H1 (cell line): ENCODE measurements around the gene OVCH1. TPM values are rescaled to one million over a fixed set of nuclear protein-coding genes. Genes with fewer than 3 reads are reported as not detected.

ENCODE experiments used
- CTCF ChIA-PET: fragments of 300-600 bp; sonication (Branson Sonifier 250); formaldehyde crosslinking; loops from one replicate; lab custom pipeline; 2021; ENCODE audit not compliant: partially characterized antibody; lab: Charles Lee
- POLR2A ChIA-PET: fragments of 300-600 bp; sonication (Branson Sonifier 250); formaldehyde crosslinking; loops from one replicate; lab custom pipeline; 2021; ENCODE audit warnings: inconsistent platforms; ENCODE audit not compliant: partially characterized antibody; lab: Charles Lee
- DNase-seq, 2 experiments: peaks; one replicate each; pipeline versions ENCODE4 v3.0.0 to v3.0.0-alpha.2; 2010 to 2022; ENCODE audit warnings: low spot score in 2 of 2, low read depth in 1 of 2, mixed read lengths in 1 of 2
- FAIRE-seq: peaks from 2 replicates; lab custom pipeline; 2011; peaks lifted over from hg19 to GRCh38; lab: Jason Lieb, UNC
- H2AFZ ChIP-seq: 2 replicates; pipeline ENCODE4 v1.8.1; 2012; ENCODE audit warnings: low read length, inconsistent platforms
- H2AK5ac ChIP-seq: 2 replicates; pipeline ENCODE4 v1.6.1; 2013; ENCODE audit warnings: low read depth, low read length
- H2BK120ac ChIP-seq: replicated peaks from 2 replicates; pipeline ENCODE3; 2013; ENCODE audit warnings: low read depth, low read length, inconsistent platforms
- H2BK12ac ChIP-seq: 2 replicates; pipeline ENCODE4 v1.6.1; 2013; ENCODE audit warnings: low read depth, low read length
- H2BK15ac ChIP-seq: 2 replicates; pipeline ENCODE4 v1.6.1; 2013; ENCODE audit warnings: low read length
- H2BK20ac ChIP-seq: 2 replicates; pipeline ENCODE4 v1.6.1; 2013; ENCODE audit warnings: low read length
- H2BK5ac ChIP-seq: 2 replicates; pipeline ENCODE4 v1.6.1; 2013; ENCODE audit warnings: low read depth, low read length
- H3K14ac ChIP-seq: 2 replicates; pipeline ENCODE4 v1.6.1; 2013; ENCODE audit warnings: inconsistent platforms; ENCODE audit not compliant: insufficient read length
- H3K18ac ChIP-seq: 2 replicates; pipeline ENCODE4 v1.6.1; 2013; ENCODE audit warnings: low read length; ENCODE audit errors: extremely low read depth
- H3K23ac ChIP-seq: 2 replicates; pipeline ENCODE4 v1.6.1; 2013; ENCODE audit warnings: inconsistent platforms; ENCODE audit not compliant: insufficient read length
- H3K23me2 ChIP-seq: 2 replicates; pipeline ENCODE4 v1.6.1; 2013; ENCODE audit warnings: low read depth, low read length
- H3K27ac ChIP-seq: 2 replicates; pipeline ENCODE4 v1.6.1; 2011; ENCODE audit warnings: low read depth, low read length, inconsistent platforms
- H3K27me3 ChIP-seq, 4 experiments: replicated peaks in 1 of 4; 1 replicate in 1 of 4; 2 replicates in 3 of 4; pipeline versions ENCODE4 v1.6.1 to v1.8.1; 2011 to 2013; ENCODE audit warnings: low read length in 3 of 4, mild to moderate bottlenecking in 3 of 4, inconsistent platforms in 2 of 4, mixed read lengths in 2 of 4, moderate library complexity in 1 of 4; ENCODE audit not compliant: control insufficient read depth in 3 of 4, insufficient read depth in 3 of 4; ENCODE audit errors: extremely low read depth in 1 of 4
- H3K36me3 ChIP-seq, 4 experiments: 2 replicates each; pipeline versions ENCODE4 v1.6.1 to v1.8.1; 2011 to 2013; ENCODE audit warnings: mild to moderate bottlenecking in 4 of 4, low read length in 3 of 4, moderate library complexity in 2 of 4, control low read depth in 1 of 4, inconsistent platforms in 1 of 4; ENCODE audit not compliant: insufficient read depth in 4 of 4, control insufficient read depth in 2 of 4
- H3K4ac ChIP-seq: replicated peaks from 2 replicates; pipeline ENCODE3; 2013; ENCODE audit warnings: low read length, low read depth, mixed read lengths, inconsistent platforms; ENCODE audit not compliant: insufficient read length
- H3K4me1 ChIP-seq, 4 experiments: replicated peaks in 1 of 4; 1 replicate in 1 of 4; 2 replicates in 3 of 4; pipeline versions ENCODE4 v1.6.1 to v1.8.1; 2011 to 2013; ENCODE audit warnings: low read length in 3 of 4, inconsistent platforms in 2 of 4, mixed read lengths in 1 of 4; ENCODE audit not compliant: insufficient read depth in 4 of 4, control insufficient read depth in 3 of 4
- H3K4me2 ChIP-seq, 2 experiments: 2 replicates each; pipeline versions ENCODE4 v1.6.1 to v1.8.1; 2011 to 2013; ENCODE audit warnings: low read depth in 2 of 2, low read length in 2 of 2, control low read depth in 1 of 2, inconsistent platforms in 1 of 2, mild to moderate bottlenecking in 1 of 2; ENCODE audit not compliant: insufficient read depth in 1 of 2
- H3K4me3 ChIP-seq, 4 experiments: fragments of 200-600, 300-600 bp in 1 of 4; sonication (generic), shearing (Covaris generic), sonication (Bioruptor Twin) in 1 of 4; 2 replicates each; pipeline versions ENCODE4 v1.5.1 to v1.8.1; 2011 to 2016; ENCODE audit warnings: low read length in 4 of 4, low read depth in 3 of 4, control low read depth in 2 of 4, inconsistent platforms in 2 of 4, mild to moderate bottlenecking in 2 of 4, mixed read lengths in 1 of 4, moderate library complexity in 1 of 4; ENCODE audit not compliant: insufficient read depth in 2 of 4; ENCODE audit errors: extremely low read depth in 1 of 4
- H3K56ac ChIP-seq: replicated peaks from 2 replicates; pipeline ENCODE3; 2013; ENCODE audit warnings: low read depth, mild to moderate bottlenecking, mixed read lengths, low read length, inconsistent platforms; ENCODE audit not compliant: insufficient read length
- H3K79me1 ChIP-seq: 2 replicates; pipeline ENCODE4 v1.6.1; 2013; ENCODE audit warnings: low read depth, low read length, control low read depth
- H3K79me2 ChIP-seq, 2 experiments: 2 replicates each; pipeline versions ENCODE4 v1.6.1 to v1.8.1; 2012 to 2013; ENCODE audit warnings: low read length in 2 of 2, mild to moderate bottlenecking in 2 of 2, inconsistent platforms in 1 of 2; ENCODE audit not compliant: insufficient read depth in 2 of 2, control insufficient read depth in 1 of 2
- H3K9ac ChIP-seq, 4 experiments: replicated peaks in 1 of 4; 1 replicate in 1 of 4; 2 replicates in 3 of 4; pipeline versions ENCODE4 v1.6.1 to v1.8.1; 2011 to 2013; ENCODE audit warnings: low read depth in 3 of 4, low read length in 3 of 4, control low read depth in 2 of 4, mild to moderate bottlenecking in 2 of 4, moderate library complexity in 2 of 4, inconsistent platforms in 1 of 4; ENCODE audit errors: extremely low read depth in 1 of 4
- H3K9me3 ChIP-seq, 2 experiments: 2 replicates each; pipeline versions ENCODE4 v1.6.1 to v1.8.1; 2012 to 2013; ENCODE audit warnings: mild to moderate bottlenecking in 2 of 2, moderate library complexity in 2 of 2, control low read depth in 1 of 2, inconsistent platforms in 1 of 2, low read depth in 1 of 2, low read length in 1 of 2, mixed read lengths in 1 of 2; ENCODE audit not compliant: insufficient read depth in 2 of 2
- H4K20me1 ChIP-seq, 2 experiments: replicated peaks in 1 of 2; 2 replicates each; pipeline versions ENCODE3 to v1.8.1; 2011 to 2013; ENCODE audit warnings: inconsistent platforms in 2 of 2, low read length in 2 of 2, mild to moderate bottlenecking in 1 of 2; ENCODE audit not compliant: insufficient read depth in 2 of 2, control insufficient read depth in 1 of 2
- H4K5ac ChIP-seq: 2 replicates; pipeline ENCODE4 v1.6.1; 2013; ENCODE audit warnings: low read length, low read depth, mixed read lengths, inconsistent platforms; ENCODE audit not compliant: insufficient read length
- H4K8ac ChIP-seq: 2 replicates; pipeline ENCODE4 v1.8.0; 2013; ENCODE audit warnings: mild to moderate bottlenecking, moderate library complexity, low read length, inconsistent platforms; ENCODE audit not compliant: insufficient read depth; ENCODE audit errors: extremely low read depth
- H4K91ac ChIP-seq: replicated peaks from 2 replicates; pipeline ENCODE3; 2013; ENCODE audit warnings: low read length, mixed read lengths, inconsistent platforms; ENCODE audit not compliant: insufficient read length
- CHD2 ChIP-seq: IDR thresholded peaks from 2 replicates; pipeline ENCODE4 v1.6.1; 2012; ENCODE audit warnings: low read length, improper control_type of control experiment
- HDAC2 ChIP-seq, 2 experiments: fragments of 300-600 bp in 1 of 2; sonication (generic) in 1 of 2; IDR thresholded peaks; 2 replicates each; pipeline ENCODE4 v1.6.1; 2011 to 2012; ENCODE audit warnings: low read depth in 2 of 2, low read length in 2 of 2, mild to moderate bottlenecking in 2 of 2, moderate library complexity in 2 of 2, borderline replicate concordance in 1 of 2, inconsistent platforms in 1 of 2
- KDM4A ChIP-seq: IDR thresholded peaks from one replicate; pipeline ENCODE4 v1.7.1; 2012; ENCODE audit warnings: low read depth, mild to moderate bottlenecking, moderate library complexity, low read length, inconsistent platforms; ENCODE audit not compliant: severe bottlenecking
- PHF8 ChIP-seq: fragments of 200-600 bp; sonication (generic); conservative IDR thresholded peaks from 2 replicates; pipeline ENCODE4 v1.7.1; 2012; ENCODE audit warnings: low read depth, mild to moderate bottlenecking, inconsistent platforms, low read length, moderate library complexity
- TBP ChIP-seq: IDR thresholded peaks from 2 replicates; pipeline ENCODE4 v1.6.1; 2011; ENCODE audit warnings: low read depth, low read length, improper control_type of control experiment
- WGBS, 2 experiments: shearing (Covaris generic) in 1 of 2; methylation state at CpG; one replicate each; pipeline versions ENCODE4 v1.1.6 to v1.1.7; 2013 to 2015; ENCODE audit warnings: low lambda C conversion rate in 2 of 2, mixed read lengths in 2 of 2, inconsistent platforms in 1 of 2, low coverage in 1 of 2, missing lambda C conversion rate in 1 of 2; ENCODE audit not compliant: insufficient replicate concordance in 2 of 2, insufficient coverage in 1 of 2, insufficient read length in 1 of 2; ENCODE audit errors: extremely low coverage in 1 of 2, missing lambda C conversion rate in 1 of 2; 5-methylcytosine and 5-hydroxymethylcytosine counted together
- polyA plus RNA-seq, 7 experiments: library from polyadenylated mRNA; depleted of rRNA in 3 of 7; stranded (reverse) in 5 of 7; unstranded in 2 of 7; fragments of >200 nt in 5 of 7; fragments of 200-250 nt in 2 of 7; gene quantifications; 1 replicate in 5 of 7; 2 replicates in 1 of 7; 4 replicates in 1 of 7; pipeline versions ENCODE4 v1.2.1 to v1.2.3, GENCODE V29; 2011 to 2013; ENCODE audit warnings: missing spikeins in 2 of 7, mixed read lengths in 2 of 7
- total RNA-seq: library from RNA; stranded (reverse); fragmentation: NEBNext Ultra II Directional; extraction: Animal tissue kit (Norgen Biotek cat#: 25700); gene quantifications from 2 replicates; pipeline ENCODE4 v1.2.1, GENCODE V29; 2021
- TF ChIP-seq, protein P1 (sequence below): IDR thresholded peaks from 2 replicates; pipeline ENCODE4 v1.6.1; 2011; ENCODE audit warnings: low read depth, mild to moderate bottlenecking, low read length; ENCODE audit not compliant: insufficient read depth

Gene OVCH1
- total and polyA plus RNA-seq, 2 of the 8 experiments (the other 6 are each of a cell fraction or from before 2014, with no cell fraction given), result 0.07 TPM; not detected in 1

DNA sequence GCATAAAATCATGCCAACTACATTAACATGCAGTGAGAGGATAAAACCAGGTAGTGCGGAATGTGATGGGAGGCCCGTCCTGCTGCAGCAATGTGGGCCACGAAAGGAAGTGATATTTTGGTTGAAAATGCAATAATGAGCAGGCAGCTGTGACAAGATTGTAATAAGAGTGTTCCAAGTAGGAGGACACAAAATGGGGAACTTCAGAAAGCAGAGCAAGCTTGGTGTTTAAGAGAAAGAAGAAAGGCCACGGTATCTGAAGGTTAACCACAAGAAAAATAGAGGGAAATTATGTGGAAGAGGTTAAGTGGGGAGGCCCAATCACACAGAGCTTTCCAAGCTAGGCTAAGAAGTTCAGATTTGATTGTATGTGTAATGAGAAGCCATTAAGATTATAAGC lies 34.3 kb downstream of the OVCH1 start:
- Histone ChIP-seq H2BK12ac (no peak overlapping the region), H3K9ac (no peak overlapping the region), H3K27me3 (peaks cover 0 to 1% (median 0%) of the 10 kb centered on the region in 4 experiments; a peak in 1 of 7 replicates), H2BK15ac (no peak overlapping the region), H3K79me1 (no peaks in the 10 kb centered on the region), H4K91ac (no peak overlapping the region), H4K20me1 (no peaks in the 10 kb centered on the region), H3K14ac (no peak overlapping the region), H3K23ac (no peak overlapping the region), H3K4ac (no peak overlapping the region), H3K18ac (no peak overlapping the region), H2BK20ac (no peak overlapping the region), H2BK120ac (no peak overlapping the region), H4K5ac (no peak overlapping the region), H3K4me3 (no peak overlapping the region), H3K4me2 (no peak overlapping the region), H3K23me2 (no peaks in the 10 kb centered on the region), H2AFZ (no peak overlapping the region), H3K56ac (no peak overlapping the region), H2BK5ac (no peak overlapping the region), H3K79me2 (no peaks in the 10 kb centered on the region), H2AK5ac (no peak overlapping the region), H3K4me1 (no peaks in the 10 kb centered on the region), H3K36me3 (no peaks in the 10 kb centered on the region), H4K8ac (no peak overlapping the region), H3K9me3 (no peaks in the 10 kb centered on the region), H3K27ac (no peak overlapping the region)
- WGBS, 2 experiments, result 94% methylated on average over 4 of the region's 4 CpGs; no CpG with 5 or more reads in 1 of the 2 experiments
- ChIA-PET POLR2A (no interaction called here), CTCF (interaction anchor here (1.2 to 1.4 kb wide), 2 partner anchors 16 to 19 kb away, joined by 3 read pairs; no protein-coding TSS in a partner anchor)
- TF ChIP-seq, protein P1, sequence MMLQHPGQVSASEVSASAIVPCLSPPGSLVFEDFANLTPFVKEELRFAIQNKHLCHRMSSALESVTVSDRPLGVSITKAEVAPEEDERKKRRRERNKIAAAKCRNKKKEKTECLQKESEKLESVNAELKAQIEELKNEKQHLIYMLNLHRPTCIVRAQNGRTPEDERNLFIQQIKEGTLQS, result no peak
- TF ChIP-seq CHD2, result no peak
- no peak for TF ChIP-seq HDAC2 (IDR thresholded peaks at IDR 0.05; ENCODE audit: borderline replicate concordance in 1 of 2, low read depth in 2 of 2, low read length in 2 of 2)
- TF ChIP-seq KDM4A, result no peak
- TF ChIP-seq TBP, result no peak
- no peak for TF ChIP-seq PHF8
- DNase-seq, result no peak
- FAIRE-seq, result no peak
